Stimulated activated naive CD8-positive, alpha-beta T cell treated with anti-CD3 and anti-CD28 coated beads, Interleukin-15, Interleukin-2, amounts not matched to agents 100 ng/mL and 50 ng/mL, for 24 hours (primary cell): ENCODE measurements around the gene PRRX2.
"Not testable (repeated sequence)": the region's sequence is repeated elsewhere in the genome, so short reads cannot be mapped to it uniquely, and the experiment has no call there.

Experiments
- H3K27ac Mint-ChIP-seq: one replicate; pipeline ENCODE4 v1.8.0; 2021; ENCODE audit warnings: mild to moderate bottlenecking, mixed read lengths
- H3K27me3 Mint-ChIP-seq: one replicate; pipeline ENCODE4 v1.8.0; 2021; ENCODE audit warnings: mixed read lengths
- H3K36me3 Mint-ChIP-seq: one replicate; pipeline ENCODE4 v1.8.0; 2021; ENCODE audit warnings: low read depth, mixed read lengths
- H3K4me1 Mint-ChIP-seq: one replicate; pipeline ENCODE4 v1.8.0; 2021; ENCODE audit warnings: low read depth, mixed read lengths
- H3K4me3 Mint-ChIP-seq: one replicate; pipeline ENCODE4 v1.8.0; 2021; ENCODE audit warnings: mild to moderate bottlenecking, mixed read lengths
- H3K9me3 Mint-ChIP-seq: one replicate; pipeline ENCODE4 v1.8.0; 2021; ENCODE audit warnings: mixed read lengths

Gene PRRX2

GRCh38 chr9:129732946-129733631 lies 67.6 kb downstream of the PRRX2 start:
- Mint-ChIP-seq H3K27me3 (peaks cover 10% of the 10 kb centered on the region), H3K9me3 (no peaks in the 10 kb centered on the region), H3K27ac (no peak overlapping the region), H3K36me3 (no peaks in the 10 kb centered on the region), H3K4me3 (no peak overlapping the region), H3K4me1 (peaks cover 8% of the 10 kb centered on the region)

DNA sequence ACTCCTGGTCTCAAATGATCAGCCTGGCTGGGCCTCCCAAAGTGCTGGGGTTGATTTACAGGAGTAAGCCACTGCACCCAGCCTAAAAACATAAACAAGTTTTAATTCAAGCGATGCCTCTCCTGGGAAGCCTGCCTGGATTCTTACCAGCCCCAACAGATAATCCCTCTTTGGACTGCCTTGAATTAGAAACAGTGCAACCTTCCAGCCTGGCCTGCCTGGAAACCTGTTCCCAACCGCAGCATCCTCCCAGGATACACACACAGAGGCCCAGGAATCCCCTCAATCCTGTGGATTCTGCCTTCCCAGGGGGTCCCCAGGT lies 68.1 kb downstream of the PRRX2 start:
- no peaks in the 10 kb centered on the region for H3K36me3 Mint-ChIP-seq
- no peak overlapping the region for H3K4me3 Mint-ChIP-seq
- H3K4me1 Mint-ChIP-seq, result peaks cover 12% of the 10 kb centered on the region
- peaks cover 10% of the 10 kb centered on the region for H3K27me3 Mint-ChIP-seq
- no peak overlapping the region for H3K27ac Mint-ChIP-seq
- no peaks in the 10 kb centered on the region for H3K9me3 Mint-ChIP-seq

GRCh38 chr9:129735546-129735945 lies 70.1 kb downstream of the PRRX2 start:
- peaks cover 10% of the 10 kb centered on the region for H3K27me3 Mint-ChIP-seq
- peaks cover 12% of the 10 kb centered on the region for H3K4me1 Mint-ChIP-seq
- no peak overlapping the region for H3K27ac Mint-ChIP-seq
- H3K36me3 Mint-ChIP-seq, result no peaks in the 10 kb centered on the region
- no peaks in the 10 kb centered on the region for H3K9me3 Mint-ChIP-seq
- H3K4me3 Mint-ChIP-seq, result no peak overlapping the region

DNA sequence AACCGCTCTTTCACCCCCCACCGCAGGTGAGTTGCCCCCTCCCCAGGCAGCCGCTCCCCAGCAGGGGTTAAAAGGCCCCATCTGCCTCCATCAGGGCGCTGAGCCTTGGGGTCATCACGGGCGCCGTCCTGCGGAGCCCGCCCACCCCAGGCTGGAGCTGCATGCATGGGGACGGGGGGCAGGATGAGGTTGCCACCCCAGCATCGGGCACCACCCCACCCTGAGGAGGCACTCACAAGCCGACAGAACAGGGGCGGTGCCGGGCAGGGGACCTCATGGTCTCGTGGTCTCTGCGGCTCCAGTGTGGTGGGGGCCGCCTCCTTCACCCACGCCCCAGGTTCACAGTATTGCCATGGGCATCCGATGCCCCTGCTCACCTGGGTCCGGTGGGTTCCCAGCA lies 70.9 kb downstream of the PRRX2 start:
- Mint-ChIP-seq H3K27ac (no peak overlapping the region), H3K9me3 (no peaks in the 10 kb centered on the region), H3K36me3 (no peaks in the 10 kb centered on the region), H3K4me3 (no peak overlapping the region), H3K27me3 (peaks cover 8% of the 10 kb centered on the region), H3K4me1 (peaks cover 12% of the 10 kb centered on the region)

- H3K36me3 Mint-ChIP-seq, result no peaks in the 10 kb centered on the region
- peaks cover 7% of the 10 kb centered on the region for H3K27me3 Mint-ChIP-seq
- peaks cover 12% of the 10 kb centered on the region for H3K4me1 Mint-ChIP-seq
- H3K9me3 Mint-ChIP-seq, result no peaks in the 10 kb centered on the region
- peak overlapping the region; percentile 77 for H3K27ac Mint-ChIP-seq
- peak overlapping the region; percentile 54 for H3K4me3 Mint-ChIP-seq
Measured at GRCh38 chr9:129737479-129738274, 72.2 kb downstream of the PRRX2 start.

DNA sequence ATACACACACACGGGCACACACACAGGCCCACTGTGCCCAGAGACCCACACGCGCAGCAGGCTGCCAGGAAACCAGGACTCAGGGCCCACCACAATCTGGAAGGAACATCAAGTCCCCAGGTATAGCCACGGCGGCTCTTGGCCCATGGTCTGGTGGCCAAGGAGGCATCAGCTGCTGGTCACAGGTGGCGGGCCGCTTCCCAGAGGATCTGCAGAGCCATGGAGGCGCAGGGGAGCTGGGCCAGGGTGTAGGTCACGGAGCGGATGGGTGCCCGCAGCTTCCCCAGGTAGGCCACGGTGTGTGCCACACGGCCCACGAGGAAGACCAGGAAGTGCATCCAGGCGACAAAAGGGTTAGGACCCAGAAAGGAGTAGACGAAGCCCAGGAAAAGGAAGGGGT lies 74.0 kb downstream of the PRRX2 start:
- no peak overlapping the region for H3K4me3 Mint-ChIP-seq

GRCh38 chr9:129740174-129740573 lies 74.7 kb downstream of the PRRX2 start:
- Mint-ChIP-seq H3K9me3 (no peaks in the 10 kb centered on the region), H3K27me3 (peaks cover 7% of the 10 kb centered on the region), H3K4me3 (no peak overlapping the region), H3K36me3 (no peaks in the 10 kb centered on the region), H3K4me1 (peaks cover 12% of the 10 kb centered on the region), H3K27ac (no peak overlapping the region)

More for the DNA sequence above, 74.0 kb downstream of the PRRX2 start:
- H3K36me3 Mint-ChIP-seq, result no peaks in the 10 kb centered on the region
- H3K4me1 Mint-ChIP-seq, result peaks cover 12% of the 10 kb centered on the region
- H3K27me3 Mint-ChIP-seq, result peaks cover 7% of the 10 kb centered on the region
- H3K9me3 Mint-ChIP-seq, result no peaks in the 10 kb centered on the region
- no peak overlapping the region for H3K27ac Mint-ChIP-seq

- Mint-ChIP-seq H3K9me3 (no peaks in the 10 kb centered on the region), H3K27ac (no peak overlapping the region), H3K4me3 (no peak overlapping the region), H3K4me1 (peaks cover 12% of the 10 kb centered on the region), H3K36me3 (no peaks in the 10 kb centered on the region), H3K27me3 (peaks cover 7% of the 10 kb centered on the region)
Measured at GRCh38 chr9:129740666-129741464, 75.4 kb downstream of the PRRX2 start.

DNA sequence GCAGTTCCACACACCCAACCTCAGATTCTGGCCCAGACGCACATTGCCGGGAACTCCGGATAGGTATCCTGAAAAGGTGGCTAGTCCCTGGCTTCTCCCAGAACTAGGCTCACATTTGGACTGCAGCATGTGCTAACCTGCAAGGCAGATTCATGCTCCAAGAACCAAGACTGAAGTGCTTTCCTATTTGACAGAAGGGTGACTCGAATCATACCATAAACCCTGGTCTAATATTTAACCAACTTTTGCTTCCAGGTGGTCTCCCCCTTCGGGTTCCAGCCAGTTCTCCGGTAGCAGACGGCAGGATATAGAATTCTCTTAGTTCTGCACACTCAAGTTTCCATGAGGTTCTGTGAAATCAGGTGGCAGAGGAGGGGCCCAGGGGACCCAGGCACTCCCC lies 79.8 kb downstream of the PRRX2 start:
- Mint-ChIP-seq H3K9me3 (no peaks in the 10 kb centered on the region), H3K36me3 (no peaks in the 10 kb centered on the region), H3K4me3 (no peak overlapping the region), H3K4me1 (peaks cover 17% of the 10 kb centered on the region), H3K27me3 (no peaks in the 10 kb centered on the region), H3K27ac (no peak overlapping the region)

- no peaks in the 10 kb centered on the region for H3K27me3 Mint-ChIP-seq
- peaks cover 17% of the 10 kb centered on the region for H3K4me1 Mint-ChIP-seq
- no peaks in the 10 kb centered on the region for H3K36me3 Mint-ChIP-seq
- no peak overlapping the region for H3K27ac Mint-ChIP-seq
- H3K9me3 Mint-ChIP-seq, result no peaks in the 10 kb centered on the region
- no peak overlapping the region for H3K4me3 Mint-ChIP-seq
Measured at GRCh38 chr9:129746092-129746777, 80.8 kb downstream of the PRRX2 start.

DNA sequence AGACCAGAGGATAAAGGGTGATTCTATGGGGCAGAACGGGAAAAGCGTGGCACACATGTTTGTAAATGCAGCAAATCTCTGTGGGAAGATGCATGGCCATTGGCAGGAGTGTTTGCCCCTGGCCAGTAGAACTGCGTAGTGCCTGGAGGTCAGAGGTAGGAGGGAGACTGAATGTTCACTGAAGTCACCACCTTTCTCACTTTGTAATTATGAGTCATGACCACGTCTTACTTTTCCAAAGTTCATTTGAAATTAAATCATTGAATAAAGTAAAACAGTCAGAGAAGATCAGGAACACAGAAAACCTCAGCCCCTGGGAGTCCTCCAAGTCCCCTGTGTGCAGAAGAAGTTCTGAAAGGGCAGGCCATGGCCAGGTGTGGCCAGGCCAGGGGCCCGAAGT lies 82.8 kb downstream of the PRRX2 start:
- no peaks in the 10 kb centered on the region for H3K9me3 Mint-ChIP-seq
- H3K4me3 Mint-ChIP-seq, result no peak overlapping the region
- no peaks in the 10 kb centered on the region for H3K36me3 Mint-ChIP-seq
- H3K4me1 Mint-ChIP-seq, result peaks cover 24% of the 10 kb centered on the region
- no peak overlapping the region for H3K27ac Mint-ChIP-seq
- no peaks in the 10 kb centered on the region for H3K27me3 Mint-ChIP-seq

- not testable (repeated sequence) for H3K9me3 Mint-ChIP-seq, H3K4me3 Mint-ChIP-seq, H3K27me3 Mint-ChIP-seq, H3K36me3 Mint-ChIP-seq, H3K27ac Mint-ChIP-seq
- H3K4me1 Mint-ChIP-seq, result peaks cover 24% of the 10 kb centered on the region
Measured at GRCh38 chr9:129749052-129749451, 83.6 kb downstream of the PRRX2 start.

DNA sequence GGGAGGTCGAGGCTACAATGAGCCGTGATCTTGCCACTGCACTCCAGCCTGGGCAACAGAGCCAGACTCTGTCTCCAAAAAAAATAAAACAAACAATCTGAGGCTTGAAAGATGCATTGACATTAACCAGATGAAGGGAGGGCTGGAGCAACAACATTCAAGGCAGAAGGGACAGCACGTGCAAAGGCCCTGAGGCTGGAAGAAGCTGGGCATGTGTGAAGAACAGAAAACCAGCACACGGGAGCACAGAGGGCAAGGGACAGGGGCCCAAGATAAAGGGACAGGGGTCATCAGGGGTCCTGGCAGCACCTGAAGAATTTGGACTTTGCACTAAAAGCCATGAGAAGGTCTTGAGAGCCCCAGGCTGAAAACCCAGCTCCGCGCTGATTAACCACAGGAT lies 84.1 kb downstream of the PRRX2 start:
- H3K4me1 Mint-ChIP-seq, result peaks cover 24% of the 10 kb centered on the region
- no peaks in the 10 kb centered on the region for H3K9me3 Mint-ChIP-seq
- H3K4me3 Mint-ChIP-seq, result no peak overlapping the region
- no peak overlapping the region for H3K27ac Mint-ChIP-seq
- peaks cover 9% of the 10 kb centered on the region for H3K27me3 Mint-ChIP-seq
- H3K36me3 Mint-ChIP-seq, result no peaks in the 10 kb centered on the region

- Mint-ChIP-seq H3K27ac (no peak overlapping the region), H3K9me3 (no peaks in the 10 kb centered on the region), H3K27me3 (peaks cover 11% of the 10 kb centered on the region), H3K4me1 (peaks cover 24% of the 10 kb centered on the region), H3K4me3 (no peak overlapping the region), H3K36me3 (no peaks in the 10 kb centered on the region)
Measured at GRCh38 chr9:129750013-129750638, 84.7 kb downstream of the PRRX2 start.
